DOHH2 (cell line): ENCODE results near the gene SOBP.

Experiments
- EZH2phosphoT487 ChIP-seq: fragments of 200-600 bp; sonication (generic); IDR thresholded peaks from 2 replicates; pipeline ENCODE4 v1.6.1; 2017; ENCODE audit warnings: borderline replicate concordance, mild to moderate bottlenecking, antibody characterized with exemption, low read length, moderate library complexity, mixed read lengths
- TF ChIP-seq, protein P1 (sequence below): fragments of 200-600 bp; sonication (generic); IDR thresholded peaks from one replicate; pipeline ENCODE4 v1.5.1; 2014; ENCODE audit warnings: antibody characterized with exemption, mild to moderate bottlenecking, low read depth, low read length; ENCODE audit not compliant: poor library complexity, severe bottlenecking

- TF ChIP-seq EZH2phosphoT487 = no peak
- TF ChIP-seq, protein P1, sequence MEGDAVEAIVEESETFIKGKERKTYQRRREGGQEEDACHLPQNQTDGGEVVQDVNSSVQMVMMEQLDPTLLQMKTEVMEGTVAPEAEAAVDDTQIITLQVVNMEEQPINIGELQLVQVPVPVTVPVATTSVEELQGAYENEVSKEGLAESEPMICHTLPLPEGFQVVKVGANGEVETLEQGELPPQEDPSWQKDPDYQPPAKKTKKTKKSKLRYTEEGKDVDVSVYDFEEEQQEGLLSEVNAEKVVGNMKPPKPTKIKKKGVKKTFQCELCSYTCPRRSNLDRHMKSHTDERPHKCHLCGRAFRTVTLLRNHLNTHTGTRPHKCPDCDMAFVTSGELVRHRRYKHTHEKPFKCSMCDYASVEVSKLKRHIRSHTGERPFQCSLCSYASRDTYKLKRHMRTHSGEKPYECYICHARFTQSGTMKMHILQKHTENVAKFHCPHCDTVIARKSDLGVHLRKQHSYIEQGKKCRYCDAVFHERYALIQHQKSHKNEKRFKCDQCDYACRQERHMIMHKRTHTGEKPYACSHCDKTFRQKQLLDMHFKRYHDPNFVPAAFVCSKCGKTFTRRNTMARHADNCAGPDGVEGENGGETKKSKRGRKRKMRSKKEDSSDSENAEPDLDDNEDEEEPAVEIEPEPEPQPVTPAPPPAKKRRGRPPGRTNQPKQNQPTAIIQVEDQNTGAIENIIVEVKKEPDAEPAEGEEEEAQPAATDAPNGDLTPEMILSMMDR = no peak
Observed at GRCh38 chr6:107574856-107575255, 84.9 kb downstream of the SOBP start.
